Measurements from ENCODE around the gene MUC5AC.
"Not testable (repeated sequence)": the region's sequence is repeated elsewhere in the genome, so short reads cannot be mapped to it uniquely, and the experiment has no call there.

The MUC5AC gene

GRCh38 chr11:1157645-1158591 lies at the start of gene MUC5AC:
Gene MUC5AC, plus strand, starts transcription at chr11:1157953. Its CDS starts 47 bp downstream, at chr11:1158000.
- DNase-seq, result no peak

GRCh38 chr11:1108246-1108900 lies 49.4 kb upstream of the MUC5AC start:
- no peak for DNase-seq

- DNase-seq, result no peak
Observed at GRCh38 chr11:1109101-1109917, 48.4 kb upstream of the MUC5AC start.

- no peak for DNase-seq
Observed at GRCh38 chr11:1109918-1110705, 47.6 kb upstream of the MUC5AC start.

- DNase-seq, result no peak
Observed at GRCh38 chr11:1111545-1112212, 46.1 kb upstream of the MUC5AC start.

GRCh38 chr11:1112351-1113191 lies 45.2 kb upstream of the MUC5AC start:
- DNase-seq, result no peak

GRCh38 chr11:1113405-1114201 lies 44.1 kb upstream of the MUC5AC start:
- DNase-seq, result no peak

GRCh38 chr11:1115292-1115691 lies 42.5 kb upstream of the MUC5AC start:
- not testable (repeated sequence) for DNase-seq

- DNase-seq, result no peak
Observed at GRCh38 chr11:1116104-1116503, 41.6 kb upstream of the MUC5AC start.

GRCh38 chr11:1116666-1117390 lies 40.9 kb upstream of the MUC5AC start:
- DNase-seq, result no peak

- no peak for DNase-seq
Observed at GRCh38 chr11:1117992-1118391, 39.8 kb upstream of the MUC5AC start.

GRCh38 chr11:1118755-1119603 lies 38.8 kb upstream of the MUC5AC start:
- no peak for DNase-seq

GRCh38 chr11:1119604-1120146 lies 38.1 kb upstream of the MUC5AC start:
- DNase-seq, result no peak

GRCh38 chr11:1120532-1121330 lies 37.0 kb upstream of the MUC5AC start:
- no peak for DNase-seq

- DNase-seq, result no peak
Observed at GRCh38 chr11:1121331-1121812, 36.4 kb upstream of the MUC5AC start.

GRCh38 chr11:1121813-1122663 lies 35.7 kb upstream of the MUC5AC start:
- DNase-seq, result no peak

Measured in midbrain (tissue), 1 donor.